GM19351 (cell line): ENCODE measurements around the gene GNB1L.
"Not testable (repeated sequence)": the region's sequence is repeated elsewhere in the genome, so short reads cannot be mapped to it uniquely, and the experiment has no call there.

Experiments
- ATAC-seq: cut with Tn5 transposase; IDR thresholded peaks from one replicate; pipeline ENCODE4 v1.9.1; 2021; ENCODE audit warnings: mild to moderate bottlenecking, moderate library complexity; ENCODE audit not compliant: unreplicated experiment

GNB1L gene

DNA sequence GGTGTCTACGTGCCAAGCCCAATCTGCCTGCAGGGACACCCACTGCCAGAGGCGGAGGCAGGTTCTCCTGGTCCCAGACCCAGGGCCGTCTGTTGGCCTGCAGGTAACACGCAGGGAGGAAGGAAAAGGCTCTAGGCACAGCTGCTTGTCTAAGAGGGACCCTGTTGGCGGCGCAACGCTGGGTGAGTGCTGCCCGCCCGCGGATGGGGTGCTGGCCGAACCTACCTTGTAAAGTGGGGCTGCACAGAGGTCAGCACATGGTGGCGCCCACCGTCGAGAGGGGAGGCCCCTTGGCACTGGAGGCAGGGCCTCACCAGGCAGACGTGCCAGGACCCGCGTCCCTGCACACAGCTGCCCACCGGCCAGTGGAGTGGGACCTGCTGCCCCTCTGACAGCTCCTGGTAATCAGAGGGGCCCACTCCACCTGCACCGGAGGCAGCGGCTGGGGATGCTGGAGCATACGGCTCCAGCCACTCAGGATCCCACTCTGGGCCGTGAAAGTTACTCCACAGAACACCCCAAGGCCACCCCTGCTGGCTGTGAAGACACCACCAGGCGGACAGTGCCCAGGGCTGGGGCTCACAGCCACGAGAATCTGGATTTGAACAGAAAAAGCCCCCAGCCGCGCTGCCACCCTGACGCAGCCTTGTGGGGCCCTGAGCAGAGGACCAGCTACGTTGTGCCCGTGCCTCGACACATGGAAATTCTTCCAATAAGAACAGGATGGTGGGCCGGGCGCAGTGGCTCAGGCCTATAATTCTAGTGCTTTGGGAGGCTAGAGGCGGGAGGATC lies 70.1 kb downstream of the GNB1L start:
- no peak for ATAC-seq

DNA sequence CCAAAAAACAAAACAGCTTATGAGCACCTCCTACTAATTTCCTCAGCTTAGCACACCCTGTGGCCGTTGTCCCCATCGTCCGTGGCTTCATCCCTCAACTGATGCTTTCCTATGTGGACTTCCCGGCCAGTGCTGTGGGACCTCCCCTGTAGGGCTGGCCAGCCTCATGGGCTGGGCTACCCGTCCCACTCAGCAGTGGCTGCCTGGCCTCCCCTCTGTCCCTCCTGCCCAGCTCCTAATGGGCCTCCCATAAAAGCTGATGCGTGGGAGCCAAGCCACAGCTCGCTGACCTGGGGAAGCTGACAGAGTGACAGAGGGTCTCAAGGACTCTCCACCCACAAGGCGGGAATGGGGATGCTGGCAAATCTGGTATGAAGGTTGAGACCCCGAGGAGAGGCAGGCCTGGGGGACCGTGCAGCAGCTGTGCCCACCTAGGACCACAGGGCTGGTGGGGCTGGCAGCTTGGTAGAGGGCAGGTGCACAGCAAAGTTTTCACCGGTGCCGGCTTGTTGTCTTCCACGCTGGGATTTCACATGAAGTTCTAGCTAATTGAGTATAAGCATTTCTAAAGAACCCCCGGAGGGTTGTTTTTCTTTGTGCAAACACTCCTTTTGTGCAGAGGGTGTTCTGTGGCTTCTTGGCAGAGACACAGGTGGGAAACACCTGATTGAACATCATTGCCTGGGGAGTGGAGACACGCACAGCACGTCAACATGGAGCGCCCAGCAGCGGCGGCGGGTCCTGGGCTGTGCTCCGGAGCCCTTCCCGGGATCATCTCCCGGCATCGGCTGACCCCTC lies 70.9 kb downstream of the GNB1L start:
- ATAC-seq, result no peak

GRCh38 chr22:19782533-19782932 lies 72.1 kb downstream of the GNB1L start:
- ATAC-seq, result no peak

GRCh38 chr22:19779685-19780268 lies 74.9 kb downstream of the GNB1L start:
- no peak for ATAC-seq

GRCh38 chr22:19779011-19779421 lies 75.7 kb downstream of the GNB1L start:
- ATAC-seq, result no peak

DNA sequence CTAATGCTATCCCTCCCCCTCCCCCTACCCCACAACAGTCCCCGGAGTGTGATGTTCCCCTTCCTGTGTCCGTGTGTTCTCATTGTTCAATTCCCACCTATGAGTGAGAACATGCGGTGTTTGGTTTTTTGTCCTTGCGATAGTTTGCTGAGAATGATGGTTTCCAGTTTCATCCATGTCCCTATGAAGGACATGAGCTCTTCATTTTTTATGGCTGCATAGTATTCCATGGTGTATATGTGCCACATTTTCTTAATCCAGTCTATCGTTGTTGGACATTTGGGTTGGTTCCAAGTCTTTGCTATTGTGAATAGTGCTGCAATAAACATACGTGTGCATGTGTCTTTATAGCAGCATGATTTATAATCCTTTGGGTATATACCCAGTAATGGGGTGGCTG lies 77.5 kb downstream of the GNB1L start:
- not testable (repeated sequence) for ATAC-seq

DNA sequence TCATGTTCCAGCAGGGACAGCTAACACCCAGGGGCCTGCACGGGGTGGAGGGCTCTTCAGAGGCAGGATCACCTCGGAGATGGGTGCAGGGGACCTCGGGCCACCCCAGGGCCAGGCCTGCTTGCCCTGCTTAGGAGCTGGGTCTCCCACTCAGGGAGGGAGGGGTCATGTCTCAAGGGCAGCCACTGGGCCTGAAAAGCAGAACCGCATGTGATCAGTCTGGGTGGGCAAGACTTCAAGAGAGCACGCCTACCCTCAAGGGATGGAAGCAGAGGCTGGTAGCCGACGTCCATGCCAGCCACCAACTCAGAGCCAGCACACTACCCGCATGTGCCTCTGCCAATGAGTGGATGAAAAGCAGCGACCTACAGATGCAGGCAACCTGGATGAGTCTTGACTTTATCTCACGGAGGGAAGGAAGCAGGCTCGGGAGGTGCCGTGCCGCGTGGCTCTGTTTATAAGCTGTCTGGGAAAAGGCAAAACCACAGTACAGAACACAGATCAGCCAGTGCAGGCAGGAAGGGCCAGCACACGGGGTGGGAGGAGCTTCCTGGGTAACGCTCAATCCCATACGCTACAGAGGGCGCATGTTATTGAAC lies 78.1 kb downstream of the GNB1L start:
- no peak for ATAC-seq

- ATAC-seq, result no peak
Measured at GRCh38 chr22:19775496-19776325, 79.0 kb downstream of the GNB1L start.

DNA sequence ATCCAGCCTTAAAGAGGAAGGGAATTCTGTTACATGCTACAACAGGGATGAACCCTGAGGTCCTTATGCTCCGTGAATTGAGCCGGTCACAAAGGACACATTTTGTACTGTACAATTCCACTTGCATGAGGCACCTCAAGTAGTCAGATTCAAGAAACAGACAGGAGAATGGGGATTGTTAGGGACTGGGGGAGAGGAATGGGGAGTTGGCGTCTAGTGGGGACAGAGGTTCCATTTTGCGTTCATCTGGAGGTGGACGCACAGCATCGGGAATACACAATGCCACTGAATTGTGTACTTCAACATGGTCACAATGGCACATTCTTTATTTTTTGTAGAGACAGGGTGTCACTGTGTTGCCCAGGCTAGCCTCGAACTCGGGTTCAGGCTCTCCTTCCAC lies 80.0 kb downstream of the GNB1L start:
- ATAC-seq, result no peak

DNA sequence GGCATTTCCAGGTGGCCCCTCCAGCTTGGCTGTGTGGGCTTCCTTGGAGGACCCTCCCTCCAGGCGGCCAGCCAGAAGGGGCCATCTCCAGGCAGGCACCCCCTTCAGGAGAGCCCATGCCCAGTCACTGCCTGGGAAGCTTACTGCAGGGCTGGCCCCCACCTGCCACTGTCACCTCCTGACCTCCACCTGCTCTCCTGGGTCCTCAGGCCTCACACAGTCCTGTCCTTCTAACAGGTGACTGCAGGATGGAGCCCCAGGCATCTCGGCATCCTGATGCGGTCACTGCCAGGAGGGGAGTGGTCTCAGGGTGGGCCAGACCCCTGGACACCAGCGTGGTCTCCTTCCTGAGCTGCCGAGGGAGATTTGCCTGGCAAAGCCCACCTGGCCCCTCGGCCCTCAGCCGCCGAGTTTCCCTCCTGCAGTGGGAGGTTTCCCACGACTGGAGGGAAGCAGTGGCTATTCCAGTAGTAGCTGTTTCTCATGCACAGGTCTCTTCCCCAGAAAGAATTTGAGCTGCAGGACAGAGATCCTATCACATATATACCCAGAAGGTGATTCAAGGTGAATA lies 81.1 kb downstream of the GNB1L start:
- ATAC-seq, result no peak

DNA sequence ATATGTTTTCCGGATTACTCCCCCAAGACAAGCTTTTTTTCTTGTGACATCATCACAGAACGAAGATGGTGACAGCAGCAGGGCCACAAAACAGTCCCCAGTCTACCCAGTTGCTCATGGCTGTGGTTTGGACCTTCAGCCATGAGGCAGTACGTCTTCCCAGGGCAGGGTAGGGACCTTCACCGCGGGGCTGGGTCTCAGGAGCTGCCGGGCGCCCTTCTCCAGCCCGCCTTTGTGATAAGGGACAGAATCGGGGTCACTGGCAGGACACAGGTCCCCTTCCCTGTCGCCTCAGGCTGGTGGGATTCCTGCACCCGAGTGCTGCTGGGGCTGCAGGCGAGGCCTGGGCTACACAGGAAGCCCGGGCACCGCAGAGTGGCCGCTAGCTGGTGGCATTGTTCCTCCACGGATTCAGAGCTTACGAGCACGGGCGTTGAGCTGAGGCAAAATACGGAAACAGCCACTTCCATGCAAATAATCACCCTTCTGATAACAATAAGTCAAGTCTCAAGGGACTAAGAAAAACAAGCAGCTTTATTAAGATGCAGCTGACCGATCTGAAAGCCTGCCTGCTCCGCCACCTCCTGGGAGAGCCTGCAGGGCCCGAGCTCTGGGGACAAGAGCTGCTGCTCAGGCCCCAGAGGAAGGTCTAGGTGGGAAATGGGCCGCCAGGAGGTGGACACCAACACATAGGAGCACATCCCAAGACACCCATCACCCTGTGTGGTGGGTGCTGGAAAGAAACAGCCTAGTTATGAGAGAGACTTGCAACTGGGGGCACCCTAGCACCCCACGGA lies 81.8 kb downstream of the GNB1L start:
- no peak for ATAC-seq

DNA sequence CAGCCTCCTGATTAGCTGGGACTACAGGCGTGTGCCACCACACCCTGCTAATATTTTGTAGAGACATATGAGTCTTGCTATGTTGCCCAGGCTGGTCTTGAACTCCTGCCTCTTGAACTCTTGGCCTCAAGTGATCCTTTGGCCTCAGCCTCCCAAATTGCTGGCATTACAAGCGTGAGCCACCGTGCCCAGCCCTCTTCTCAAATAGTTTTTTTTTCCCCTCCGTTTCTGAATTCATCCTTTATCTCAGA lies 82.3 kb downstream of the GNB1L start:
- no peak for ATAC-seq

DNA sequence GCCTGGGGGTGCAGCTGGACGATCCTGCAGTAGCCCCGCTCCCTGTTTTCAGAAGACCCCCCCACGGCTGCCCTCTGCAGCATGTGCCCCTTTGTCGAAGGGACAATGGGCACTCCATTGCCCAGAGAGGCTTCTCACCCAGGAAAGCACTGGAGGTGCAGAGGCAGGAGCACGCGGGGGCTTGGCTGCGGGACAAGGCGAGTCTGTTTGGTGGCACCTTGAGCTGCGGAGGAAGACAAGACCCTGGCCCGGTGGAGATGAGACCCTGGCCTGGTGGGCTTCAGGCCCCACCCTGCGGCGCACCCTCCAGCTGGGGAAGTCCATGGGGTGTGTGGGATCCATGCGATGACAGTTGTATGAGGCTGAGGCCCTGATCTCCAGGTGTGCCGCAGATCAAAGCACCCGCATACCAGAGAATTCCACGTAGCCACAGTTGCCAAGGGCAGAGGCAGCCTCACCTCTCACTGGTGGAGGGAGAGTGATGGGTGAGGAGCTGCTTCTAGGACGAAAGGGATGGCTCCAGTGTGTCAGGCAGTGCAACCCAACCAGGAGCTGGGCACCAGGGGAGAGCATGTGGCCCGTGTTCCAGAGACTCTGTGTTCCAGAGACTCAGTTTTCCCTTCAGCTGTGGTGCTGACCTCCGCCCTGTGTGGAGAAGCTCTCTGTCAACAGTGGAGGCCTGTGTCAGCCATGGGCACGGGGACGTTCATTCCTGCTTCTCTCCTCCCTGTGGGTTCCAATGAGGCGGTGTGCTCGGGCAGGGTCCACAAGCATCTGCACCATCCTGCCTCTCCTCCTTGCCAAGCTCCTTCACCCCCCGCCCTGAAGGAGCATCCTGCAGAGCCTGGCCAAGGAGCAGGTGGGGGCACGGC lies 84.1 kb downstream of the GNB1L start:
- no peak for ATAC-seq

DNA sequence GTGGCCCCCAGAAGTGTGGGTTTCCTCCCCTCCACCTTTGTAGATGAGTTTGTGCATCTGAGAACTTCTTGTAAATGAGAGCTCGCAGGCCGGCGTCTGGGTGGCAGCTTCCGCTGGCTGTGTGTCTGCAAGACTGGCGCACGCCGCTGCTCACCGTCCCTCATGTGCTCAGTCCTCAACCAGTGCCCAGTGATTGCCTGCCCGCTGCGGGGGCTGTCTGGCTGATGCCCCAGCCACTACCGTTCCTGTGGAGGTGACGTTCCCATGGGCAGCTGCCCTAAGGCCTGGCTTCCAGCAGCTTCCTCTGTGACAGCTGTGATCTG lies 85.3 kb downstream of the GNB1L start:
- ATAC-seq, result no peak

DNA sequence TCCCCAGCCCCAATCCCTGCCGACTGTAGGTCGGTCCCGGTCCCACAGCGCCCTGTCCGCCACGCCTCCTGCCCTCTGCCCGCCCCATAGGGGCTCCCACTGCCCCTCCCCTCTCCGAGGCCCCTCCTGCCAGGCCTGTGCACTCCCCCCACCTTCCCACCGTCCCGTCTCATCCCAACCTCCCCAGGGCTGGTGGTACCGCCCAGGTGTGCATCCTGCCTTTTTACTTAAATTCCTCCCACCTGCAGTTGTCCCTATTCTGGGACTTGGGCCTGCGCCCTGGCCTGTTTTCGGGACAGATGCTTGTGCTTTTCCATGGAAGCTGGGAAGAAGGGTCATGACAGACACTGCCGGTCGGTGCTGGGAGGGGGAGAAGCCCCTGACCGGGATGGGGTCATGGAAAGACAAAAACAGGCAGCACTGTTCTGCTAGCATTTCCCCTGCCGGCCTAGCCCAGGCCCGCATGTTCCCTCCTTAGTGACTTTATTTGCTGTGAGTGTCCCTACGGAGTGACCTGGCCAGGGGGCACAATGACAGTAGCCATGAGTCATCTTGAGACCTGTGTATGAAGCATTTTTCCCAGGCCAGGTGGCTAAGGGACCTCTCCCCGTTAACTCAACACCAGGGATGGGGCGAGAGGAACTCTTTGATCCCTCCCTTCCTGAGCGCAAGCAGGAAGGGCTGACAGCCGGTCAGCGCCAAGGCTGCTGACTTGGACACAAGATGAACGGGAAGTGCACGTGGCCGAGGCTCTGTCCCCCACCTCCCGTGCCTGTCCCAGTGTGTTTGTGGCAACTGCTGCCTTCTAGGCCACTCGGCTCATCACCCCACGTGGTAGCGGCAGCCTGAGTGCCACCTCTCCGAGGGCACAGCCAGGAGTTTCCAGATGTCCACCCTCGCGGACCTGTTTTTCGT lies 87.0 kb downstream of the GNB1L start:
- ATAC-seq, result no peak

DNA sequence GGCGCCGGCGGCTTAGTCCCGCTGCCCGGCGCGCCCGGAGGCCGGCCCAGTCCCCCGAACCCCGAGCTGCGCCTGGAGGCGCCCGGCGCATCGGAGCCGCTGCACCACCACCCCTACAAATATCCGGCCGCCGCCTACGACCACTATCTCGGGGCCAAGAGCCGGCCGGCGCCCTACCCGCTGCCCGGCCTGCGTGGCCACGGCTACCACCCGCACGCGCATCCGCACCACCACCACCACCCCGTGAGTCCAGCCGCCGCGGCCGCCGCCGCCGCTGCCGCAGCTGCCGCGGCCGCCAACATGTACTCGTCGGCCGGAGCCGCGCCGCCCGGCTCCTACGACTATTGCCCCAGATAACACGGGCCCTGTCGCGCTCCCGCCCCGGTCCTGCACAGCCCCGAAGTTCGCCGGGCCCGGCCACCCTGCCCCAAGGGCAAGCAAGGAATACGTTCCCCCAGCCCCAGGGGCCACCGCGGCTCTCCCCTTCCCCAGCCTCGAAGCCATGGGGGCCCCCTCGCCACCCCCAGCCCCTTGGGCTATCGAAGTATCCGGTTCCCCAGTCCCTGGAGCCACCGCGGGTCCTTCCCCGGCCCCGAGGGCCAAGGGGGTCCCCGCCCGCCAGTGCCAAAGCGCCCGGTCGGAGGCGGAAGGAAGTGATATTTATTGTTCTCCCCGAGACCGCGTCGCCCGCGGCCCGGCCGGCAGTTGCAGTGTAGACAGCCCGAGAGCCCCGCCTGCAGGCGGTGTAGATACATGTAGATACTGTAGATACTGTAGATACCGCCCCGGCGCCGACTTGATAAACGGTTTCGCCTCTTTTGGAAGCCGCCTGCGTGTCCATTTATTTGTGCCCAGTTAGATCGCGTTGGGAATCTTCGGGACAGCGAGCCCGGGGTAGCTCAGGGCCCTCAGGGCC lies 87.9 kb downstream of the GNB1L start:
- no peak for ATAC-seq

DNA sequence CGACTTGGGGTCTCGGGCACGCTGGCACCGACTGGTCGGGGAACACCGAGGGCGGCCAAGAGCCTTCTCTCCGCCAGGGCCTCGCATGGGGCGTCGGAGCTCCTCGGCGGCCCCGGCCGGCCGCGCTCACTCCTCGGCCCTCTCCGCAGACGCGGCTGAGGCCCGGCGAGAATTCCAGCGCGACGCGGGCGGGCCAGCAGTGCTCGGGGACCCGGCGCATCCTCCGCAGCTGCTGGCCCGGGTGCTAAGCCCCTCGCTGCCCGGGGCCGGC lies 88.5 kb downstream of the GNB1L start:
- ATAC-seq, result no peak
